GOT3 (cell line): ENCODE results near the gene SOX14.

ENCODE experiments used
- DNase-seq: peaks from one replicate; lab custom pipeline; 2025; ENCODE audit warnings: mixed read lengths; lab: John Stamatoyannopoulos, UW

The SOX14 gene

GRCh38 chr3:137764001-137764433 is at the start of gene SOX14:
Gene SOX14 (plus strand): TSS chr3:137764315. CDS start chr3:137764785, 470 bp downstream.
- no peak for DNase-seq

GRCh38 chr3:137714551-137714950 is 49.6 kb upstream of the SOX14 start:
- DNase-seq, result no peak

GRCh38 chr3:137724240-137724639 is 39.9 kb upstream of the SOX14 start:
- no peak for DNase-seq

- DNase-seq, result no peak
Observed at GRCh38 chr3:137737208-137737607, 26.9 kb upstream of the SOX14 start.

GRCh38 chr3:137738710-137739109 is 25.4 kb upstream of the SOX14 start:
- DNase-seq, result no peak

GRCh38 chr3:137743608-137744007 is 20.5 kb upstream of the SOX14 start:
- no peak for DNase-seq

GRCh38 chr3:137746808-137747207 is 17.3 kb upstream of the SOX14 start:
- DNase-seq, result no peak

- DNase-seq, result no peak
Observed at GRCh38 chr3:137759505-137759904, 4.6 kb upstream of the SOX14 start.

GRCh38 chr3:137760341-137761098 is 3.6 kb upstream of the SOX14 start:
- DNase-seq, result no peak

- no peak for DNase-seq
Observed at GRCh38 chr3:137761099-137761562, 3.0 kb upstream of the SOX14 start.

GRCh38 chr3:137761563-137762503 is 2.3 kb upstream of the SOX14 start:
- no peak for DNase-seq

- no peak for DNase-seq
Observed at GRCh38 chr3:137762674-137763593, 1.2 kb upstream of the SOX14 start.

GRCh38 chr3:137763594-137763938 is 549 bp upstream of the SOX14 start:
- DNase-seq, result no peak

- DNase-seq, result no peak
Observed at GRCh38 chr3:137764563-137765309, 621 bp downstream of the SOX14 start.

- no peak for DNase-seq
Observed at GRCh38 chr3:137765310-137766033, 1.4 kb downstream of the SOX14 start.

- no peak for DNase-seq
Observed at GRCh38 chr3:137766041-137766875, 2.1 kb downstream of the SOX14 start.

GRCh38 chr3:137766876-137767537 is 2.9 kb downstream of the SOX14 start:
- DNase-seq, result no peak

- no peak for DNase-seq
Observed at GRCh38 chr3:137767538-137768360, 3.6 kb downstream of the SOX14 start.
